Placental epithelial cell (primary cell): ENCODE measurements around the gene GLT6D1. TPM values are rescaled to one million over a fixed set of nuclear protein-coding genes. Genes with fewer than 3 reads are reported as not detected.

Experiments
- total RNA-seq: library from RNA; depleted of rRNA; stranded (reverse); fragments of >200 nt; gene quantifications from 2 replicates; pipeline ENCODE4 v1.2.3, GENCODE V29; 2012

The GLT6D1 gene, protein sequence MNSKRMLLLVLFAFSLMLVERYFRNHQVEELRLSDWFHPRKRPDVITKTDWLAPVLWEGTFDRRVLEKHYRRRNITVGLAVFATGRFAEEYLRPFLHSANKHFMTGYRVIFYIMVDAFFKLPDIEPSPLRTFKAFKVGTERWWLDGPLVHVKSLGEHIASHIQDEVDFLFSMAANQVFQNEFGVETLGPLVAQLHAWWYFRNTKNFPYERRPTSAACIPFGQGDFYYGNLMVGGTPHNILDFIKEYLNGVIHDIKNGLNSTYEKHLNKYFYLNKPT
- not detected in 2 replicates for total RNA-seq

DNA sequence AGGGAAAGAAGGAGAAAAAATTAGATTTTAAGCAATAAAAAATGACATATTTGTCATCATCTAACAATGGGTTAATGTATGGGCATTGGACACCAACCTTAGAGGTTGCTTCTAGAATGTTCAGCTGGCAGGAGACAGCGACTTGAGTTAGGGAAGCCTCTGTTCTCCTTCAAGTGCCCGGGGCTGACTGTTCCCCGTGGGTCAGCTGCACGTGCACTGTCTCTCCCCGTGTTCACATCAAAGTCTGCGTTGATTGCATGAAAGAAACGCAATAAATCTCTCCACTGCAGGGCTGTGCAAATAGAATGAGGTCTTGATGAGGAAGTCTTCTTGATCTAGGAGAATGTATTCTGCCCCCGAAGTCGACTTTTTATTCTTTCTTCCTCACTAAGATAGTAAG, at the start of gene GLT6D1:
Gene GLT6D1 (minus strand): TSS at position 345 of the 400 bp plus-strand sequence. CDS start 353 bp downstream, outside the sequence.

DNA sequence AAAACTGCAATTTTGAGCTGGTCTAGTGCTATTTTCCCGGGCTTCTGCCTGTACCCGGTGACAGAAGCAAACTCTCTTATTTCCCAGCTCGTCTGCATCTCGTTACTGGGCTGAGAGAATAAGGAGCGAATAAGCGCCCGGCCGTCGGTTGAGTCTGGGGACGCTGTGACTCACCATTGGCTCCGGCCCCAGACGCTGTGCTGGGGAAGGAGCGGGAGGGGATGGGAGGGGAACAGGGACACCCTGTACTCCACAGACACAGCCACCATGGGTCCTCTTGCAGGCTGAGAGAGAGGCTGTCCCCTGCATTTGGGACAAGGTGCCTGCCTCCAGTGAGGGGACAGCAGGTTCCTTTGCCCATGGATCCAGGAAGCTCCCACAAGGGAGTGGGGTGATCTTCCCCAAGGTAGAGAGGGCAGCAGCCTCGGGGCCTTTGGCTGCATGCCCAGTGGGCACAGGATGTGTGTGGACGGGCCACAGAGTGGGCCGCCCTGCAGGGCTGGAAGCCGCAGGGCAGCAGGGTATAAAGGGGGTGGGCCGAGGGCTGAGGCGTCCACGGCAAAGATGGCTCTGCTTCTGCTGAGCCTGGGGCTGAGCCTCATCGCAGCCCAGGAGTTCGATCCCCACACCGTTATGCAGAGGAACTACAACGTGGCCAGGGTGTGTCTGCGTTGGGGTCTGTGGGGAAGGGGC, 23.6 kb upstream of the GLT6D1 start, which contains the start of gene LCN9:
Gene LCN9 (plus strand): TSS at position 552 of the 693 bp plus-strand sequence. CDS start 13 bp downstream, at position 565.

Other genes with a start within 250 kb of the GLT6D1 start
- 7.6 and 10.6 TPM in 2 replicates for gene PPP1R26, start 159.8 kb downstream of the GLT6D1 start, total RNA-seq
- 18.1 and 28.1 TPM in 2 replicates for gene MRPS2, start 138.9 kb downstream of the GLT6D1 start, total RNA-seq
- not detected in 2 replicates for gene LCN1, start 118.1 kb downstream of the GLT6D1 start, total RNA-seq
- gene OBP2A, start 93.4 kb downstream of the GLT6D1 start, total RNA-seq, result not detected in 2 replicates
- not detected in 2 replicates for gene PAEP, start 77.8 kb downstream of the GLT6D1 start, total RNA-seq
- gene LCN9, start 23.8 kb upstream of the GLT6D1 start, total RNA-seq, result not detected in 2 replicates
- not detected in 2 replicates for gene SOHLH1, start 59.9 kb upstream of the GLT6D1 start, total RNA-seq
- gene KCNT1, start 62.6 kb upstream of the GLT6D1 start, total RNA-seq, result not detected in 2 replicates